ENCODE data around the gene CSAD. TPM values are rescaled to one million over a fixed set of nuclear protein-coding genes. Genes with fewer than 3 reads are reported as not detected.
A peak's percentile ranks its signal among the peaks of the same experiment; 100 is the strongest.

The CSAD gene
- total RNA-seq, 5 donors from 2014 or later (not counting 1 experiment from before 2014, with no cell fraction given) = 48.6 to 69.6 (median 62.3) TPM

DNA sequence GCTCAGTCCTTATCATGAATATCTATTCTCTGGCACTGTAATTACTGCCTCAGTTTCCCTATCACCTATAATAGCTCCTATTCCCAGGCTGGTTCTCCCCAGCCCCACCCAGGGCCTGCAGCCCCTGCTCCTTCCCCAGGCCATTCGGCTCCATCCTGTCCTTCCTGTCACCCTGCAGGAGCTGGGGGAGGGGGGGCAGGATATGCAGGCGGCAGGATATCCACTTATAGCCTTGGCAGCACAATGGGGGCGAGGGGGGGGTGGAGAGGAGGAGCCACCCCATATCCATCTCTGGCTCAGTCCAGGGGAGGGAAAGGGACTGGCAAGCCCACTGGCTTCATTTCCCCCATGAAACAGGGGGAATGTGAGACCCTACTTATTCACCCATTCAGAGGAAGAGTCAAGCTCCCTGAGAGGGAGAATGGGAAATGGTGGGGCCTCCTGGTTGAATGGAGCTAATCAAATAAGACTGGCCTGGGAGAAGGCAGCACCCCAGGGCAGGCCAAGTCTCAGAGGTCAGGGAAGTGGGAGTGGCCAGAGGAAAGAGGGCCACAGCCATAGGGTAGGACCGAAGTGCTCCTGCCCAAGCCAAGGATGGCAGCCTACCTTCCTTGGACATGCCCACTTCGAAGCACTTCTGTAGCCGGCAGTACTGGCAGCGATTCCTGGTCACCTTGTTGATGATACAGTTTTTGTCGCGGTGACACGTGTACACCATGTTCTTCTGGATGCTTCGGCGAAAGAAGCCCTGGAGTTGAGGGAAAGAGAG lies 34.1 kb upstream of the CSAD start:
- Mint-ChIP-seq H3K4me3 (no peak overlapping the region), H3K27me3 (no peaks in the 10 kb centered on the region), H3K36me3 (peaks cover 33% of the 10 kb centered on the region), H3K9me3 (no peaks in the 10 kb centered on the region), H3K4me1 (peaks cover 75 to 77% (median 77%) of the 10 kb centered on the region in 3 donors), H3K27ac (peak overlapping the region; percentile 91 to 93)
- H3K4me3 ChIP-seq (ENCODE audit: control insufficient read depth in 1 of 2, extremely low read depth in 1 of 2, low read length in 1 of 2) = no peak overlapping the region
- 87% methylated on average over 7 of the region's 12 CpGs for WGBS (ENCODE audit: insufficient coverage)
- no peak for DNase-seq
- POLR2A ChIA-PET = no interaction called here
- peaks cover 12 to 55% of the 10 kb centered on the region in 2 donors for H3K36me3 ChIP-seq (ENCODE audit: control insufficient read depth in 2 of 2, extremely low read depth in 1 of 2, insufficient read depth in 1 of 2, low read length in 1 of 2)
- CTCF ChIA-PET = interaction anchor here (0.8 to 5.0 kb wide), 14 partner anchors 32 to 130 kb away, joined by 3 to 34 read pairs (median 5); partner anchors contain the start of genes ESPL1 (in 2 of the 2) and AAAS (in 1 of the 2)
- no peak overlapping the region for H3K27ac ChIP-seq (ENCODE audit: low read length)
- H3K4me1 ChIP-seq (ENCODE audit: control insufficient read depth in 1 of 2, extremely low read depth in 1 of 2, insufficient read depth in 2 of 2, low read length in 2 of 2) = peaks cover 25 to 87% of the 10 kb centered on the region in 2 experiments
- no peaks in the 10 kb centered on the region for H3K27me3 ChIP-seq (replicated peaks in 1 of 2; ENCODE audit: control insufficient read depth in 2 of 2, extremely low read depth in 1 of 2, insufficient read depth in 2 of 2, low read length in 1 of 2)
- H3K9me3 ChIP-seq = no peaks in the 10 kb centered on the region
- no peak for ATAC-seq (replicated peaks in 1 of 4)

GRCh38 chr12:53214221-53214620 lies 33.5 kb upstream of the CSAD start:
- H3K27me3 ChIP-seq (replicated peaks in 1 of 2; ENCODE audit: control insufficient read depth in 2 of 2, extremely low read depth in 1 of 2, insufficient read depth in 2 of 2, low read length in 1 of 2) = no peaks in the 10 kb centered on the region
- peaks cover 29% of the 10 kb centered on the region for H3K36me3 Mint-ChIP-seq

DNA sequence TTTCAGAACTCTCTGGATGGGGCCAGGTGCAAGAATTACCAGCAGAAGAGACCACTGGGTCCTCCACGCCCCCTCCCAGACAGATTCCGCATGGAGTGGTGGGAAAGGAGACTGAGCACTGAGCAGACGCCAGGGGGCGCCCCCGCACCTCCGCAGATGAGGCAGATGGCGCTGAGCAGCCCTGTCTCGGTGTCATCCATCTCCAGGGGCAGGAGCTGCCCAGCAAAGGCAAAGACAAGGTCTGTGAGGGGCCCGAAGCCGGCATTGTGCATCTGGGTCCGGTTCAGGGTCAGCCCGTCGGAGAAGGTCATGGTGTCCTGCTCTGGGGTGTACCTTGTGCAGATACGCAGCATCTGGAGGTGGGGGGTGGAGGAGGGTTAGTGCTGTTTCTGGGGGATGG lies 32.6 kb upstream of the CSAD start:
- peak; percentile 65 to 82 (median 67) for ATAC-seq (replicated peaks in 1 of 4)
- POLR2A ChIA-PET = no interaction called here

More at GRCh38 chr12:53214221-53214620, 33.5 kb upstream of the CSAD start:
- Mint-ChIP-seq H3K27me3 (no peaks in the 10 kb centered on the region), H3K4me1 (peaks cover 76 to 78% (median 78%) of the 10 kb centered on the region in 3 donors), H3K4me3 (no peak overlapping the region), H3K27ac (peak overlapping the region; percentile 64 to 78), H3K9me3 (no peaks in the 10 kb centered on the region)
- WGBS (ENCODE audit: insufficient coverage) = 88% methylated on average over 3 of the region's 5 CpGs
- Histone ChIP-seq H3K4me3 (ENCODE audit: control insufficient read depth in 1 of 2, extremely low read depth in 1 of 2, low read length in 1 of 2) (no peak overlapping the region), H3K9me3 (no peaks in the 10 kb centered on the region), H3K4me1 (ENCODE audit: control insufficient read depth in 1 of 2, extremely low read depth in 1 of 2, insufficient read depth in 2 of 2, low read length in 2 of 2) (peaks cover 26 to 87% of the 10 kb centered on the region in 2 experiments), H3K36me3 (ENCODE audit: control insufficient read depth in 2 of 2, extremely low read depth in 1 of 2, insufficient read depth in 1 of 2, low read length in 1 of 2) (peaks cover 12 to 55% of the 10 kb centered on the region in 2 donors), H3K27ac (ENCODE audit: low read length) (no peak overlapping the region)
- POLR2A ChIA-PET = interaction anchor here in 1 of 2 donors (0.5 kb wide), 1 partner anchor 364 kb away, joined by 7 read pairs; no protein-coding TSS in a partner anchor
- ATAC-seq (replicated peaks in 1 of 4) = no peak
- DNase-seq = no peak
- CTCF ChIA-PET = interaction anchor here (0.6 to 5.0 kb wide), 27 partner anchors 12 to 408 kb away, joined by 3 to 34 read pairs (median 5); partner anchors contain the start of genes AAAS (in 2 of the 2), ESPL1 (in 2 of the 2) and PFDN5 (in 1 of the 2)

DNA sequence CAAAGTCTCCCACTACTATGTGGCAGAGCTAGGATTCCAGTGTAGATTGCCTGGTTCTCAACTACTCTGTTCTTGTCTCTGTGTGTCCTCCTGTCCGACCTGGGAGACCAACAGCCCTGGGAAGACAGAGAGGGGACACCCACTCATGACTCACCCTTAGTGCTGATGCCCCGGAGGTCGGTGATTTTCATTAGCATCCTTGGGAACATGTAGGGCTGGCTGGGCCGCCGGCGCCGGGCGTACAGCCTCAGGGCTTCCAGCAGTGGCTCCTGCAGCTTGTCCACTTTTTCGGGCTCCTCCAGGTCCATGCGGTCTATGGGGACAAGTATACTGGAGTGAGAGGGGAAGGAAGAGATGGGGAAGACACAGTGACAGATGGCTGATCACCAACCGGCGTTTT lies 32.2 kb upstream of the CSAD start:
- peak overlapping the region; percentile 64 to 78 for H3K27ac Mint-ChIP-seq
- no peak for ATAC-seq (replicated peaks in 1 of 4)
- no peak overlapping the region for H3K4me3 ChIP-seq (ENCODE audit: control insufficient read depth in 1 of 2, extremely low read depth in 1 of 2, low read length in 1 of 2)
- H3K27me3 ChIP-seq (replicated peaks in 1 of 2; ENCODE audit: control insufficient read depth in 2 of 2, extremely low read depth in 1 of 2, insufficient read depth in 2 of 2, low read length in 1 of 2) = no peaks in the 10 kb centered on the region
- no peak for DNase-seq
- WGBS (ENCODE audit: insufficient coverage) = 62% methylated on average over 7 of the region's 12 CpGs
- POLR2A ChIA-PET = no interaction called here
- H3K9me3 Mint-ChIP-seq = no peaks in the 10 kb centered on the region
- no peaks in the 10 kb centered on the region for H3K27me3 Mint-ChIP-seq
- no peaks in the 10 kb centered on the region for H3K9me3 ChIP-seq
- H3K36me3 Mint-ChIP-seq = peaks cover 28% of the 10 kb centered on the region
- peaks cover 31 to 87% of the 10 kb centered on the region in 2 experiments for H3K4me1 ChIP-seq (ENCODE audit: control insufficient read depth in 1 of 2, extremely low read depth in 1 of 2, insufficient read depth in 2 of 2, low read length in 2 of 2)
- peak overlapping the region; percentile 20 for H3K27ac ChIP-seq (ENCODE audit: low read length)
- H3K4me1 Mint-ChIP-seq = peaks cover 78 to 81% (median 79%) of the 10 kb centered on the region in 3 donors
- no peak overlapping the region for H3K4me3 Mint-ChIP-seq
- H3K36me3 ChIP-seq (ENCODE audit: control insufficient read depth in 2 of 2, extremely low read depth in 1 of 2, insufficient read depth in 1 of 2, low read length in 1 of 2) = peaks cover 12 to 55% of the 10 kb centered on the region in 2 donors
- CTCF ChIA-PET = interaction anchor here (0.6 to 5.0 kb wide), 14 partner anchors 39 to 1815 kb away, joined by 3 to 34 read pairs (median 7); partner anchors contain the start of genes ESPL1 (in 2 of the 2), AAAS (in 1 of the 2) and PFDN5 (in 1 of the 2)

More for the DNA sequence above, 32.6 kb upstream of the CSAD start:
- Histone ChIP-seq H3K27me3 (replicated peaks in 1 of 2; ENCODE audit: control insufficient read depth in 2 of 2, extremely low read depth in 1 of 2, insufficient read depth in 2 of 2, low read length in 1 of 2) (no peaks in the 10 kb centered on the region), H3K9me3 (no peaks in the 10 kb centered on the region), H3K4me3 (ENCODE audit: control insufficient read depth in 1 of 2, extremely low read depth in 1 of 2, low read length in 1 of 2) (no peak overlapping the region), H3K4me1 (ENCODE audit: control insufficient read depth in 1 of 2, extremely low read depth in 1 of 2, insufficient read depth in 2 of 2, low read length in 2 of 2) (peaks cover 31 to 87% of the 10 kb centered on the region in 2 experiments), H3K36me3 (ENCODE audit: control insufficient read depth in 2 of 2, extremely low read depth in 1 of 2, insufficient read depth in 1 of 2, low read length in 1 of 2) (peaks cover 12 to 55% of the 10 kb centered on the region in 2 donors), H3K27ac (ENCODE audit: low read length) (peak overlapping the region; percentile 20)
- peak; percentile 57 to 91 (median 78) for DNase-seq
- Mint-ChIP-seq H3K9me3 (no peaks in the 10 kb centered on the region), H3K36me3 (peaks cover 28% of the 10 kb centered on the region), H3K4me1 (peaks cover 78 to 81% (median 79%) of the 10 kb centered on the region in 3 donors), H3K4me3 (no peak overlapping the region), H3K27me3 (no peaks in the 10 kb centered on the region), H3K27ac (peak overlapping the region; percentile 64 to 78)
- 12% methylated on average over 12 of the region's 14 CpGs for WGBS (ENCODE audit: insufficient coverage)
- CTCF ChIA-PET = interaction anchor here (0.7 to 5.0 kb wide), 21 partner anchors 13 to 1816 kb away, joined by 3 to 34 read pairs (median 5); partner anchors contain the start of genes AAAS (in 2 of the 2), ESPL1 (in 2 of the 2) and PFDN5 (in 1 of the 2)

DNA sequence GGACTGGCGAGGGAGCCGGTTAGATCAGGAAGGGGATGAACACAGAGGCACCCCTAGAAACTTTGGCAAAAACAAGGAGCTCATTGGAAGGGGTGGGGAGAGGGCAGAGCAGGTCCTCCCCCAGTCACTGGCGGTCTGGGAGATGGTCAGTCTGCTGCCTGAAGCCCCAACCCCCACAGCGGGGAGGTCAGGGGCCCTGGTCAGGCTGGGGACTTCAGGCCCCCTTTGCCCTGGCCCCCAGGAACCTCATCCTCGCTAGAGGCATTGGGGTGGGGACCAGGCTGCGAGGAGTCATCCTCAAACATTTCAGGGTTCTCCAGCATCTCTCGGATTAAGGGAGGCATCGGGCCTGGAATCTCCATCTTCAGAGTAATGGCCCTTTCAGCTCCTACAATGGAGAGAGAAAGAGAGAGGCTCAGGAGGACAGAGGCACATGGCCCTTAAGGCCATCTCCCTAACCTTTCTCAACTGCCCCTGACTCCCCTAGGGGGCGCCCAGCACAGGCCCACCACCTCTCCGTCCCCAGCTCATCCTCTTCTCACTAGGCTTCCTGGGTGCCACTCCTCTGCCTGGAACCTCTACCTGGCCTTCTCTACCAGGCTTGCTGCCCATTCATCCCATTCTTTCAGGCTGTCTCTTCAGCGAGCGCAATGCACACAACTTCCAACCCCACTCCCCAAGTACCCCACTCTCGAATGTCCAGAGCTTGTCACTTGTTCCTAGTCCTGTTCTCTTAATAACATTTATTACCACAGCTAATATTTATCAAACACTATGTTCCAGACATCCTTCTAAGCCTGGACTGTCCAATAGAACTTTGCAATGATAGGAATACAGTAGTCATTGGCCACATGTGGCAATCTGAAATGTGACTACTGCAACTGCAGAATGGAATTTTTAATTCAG lies 31.0 kb upstream of the CSAD start:
- no peaks in the 10 kb centered on the region for H3K27me3 Mint-ChIP-seq
- H3K9me3 Mint-ChIP-seq = no peaks in the 10 kb centered on the region
- H3K36me3 ChIP-seq (ENCODE audit: control insufficient read depth in 2 of 2, extremely low read depth in 1 of 2, insufficient read depth in 1 of 2, low read length in 1 of 2) = peaks cover 12 to 55% of the 10 kb centered on the region in 2 donors
- ATAC-seq (replicated peaks in 1 of 4) = no peak
- H3K9me3 ChIP-seq = no peaks in the 10 kb centered on the region
- peak in 1 of 35 experiments; percentile 37 for DNase-seq
- H3K4me1 Mint-ChIP-seq = peaks cover 77 to 79% (median 77%) of the 10 kb centered on the region in 3 donors
- H3K4me3 ChIP-seq (ENCODE audit: control insufficient read depth in 1 of 2, extremely low read depth in 1 of 2, low read length in 1 of 2) = no peak overlapping the region
- H3K4me3 Mint-ChIP-seq = no peak overlapping the region
- H3K27ac Mint-ChIP-seq = peak overlapping the region; percentile 69 to 76
- POLR2A ChIA-PET = interaction anchor here in 1 of 2 donors (0.7 kb wide), 1 partner anchor 36 kb away, joined by 3 read pairs; no protein-coding TSS in a partner anchor
- no peak overlapping the region for H3K27ac ChIP-seq (ENCODE audit: low read length)
- peaks cover 30 to 86% of the 10 kb centered on the region in 2 experiments for H3K4me1 ChIP-seq (ENCODE audit: control insufficient read depth in 1 of 2, extremely low read depth in 1 of 2, insufficient read depth in 2 of 2, low read length in 2 of 2)
- 82% methylated on average over 5 of the region's 13 CpGs for WGBS (ENCODE audit: insufficient coverage)
- CTCF ChIA-PET = interaction anchor here (0.8 to 5.0 kb wide), 10 partner anchors 8 to 113 kb away, joined by 3 to 23 read pairs (median 5); partner anchors contain the start of genes ESPL1 (in 2 of the 2) and AAAS (in 1 of the 2)
- H3K27me3 ChIP-seq (replicated peaks in 1 of 2; ENCODE audit: control insufficient read depth in 2 of 2, extremely low read depth in 1 of 2, insufficient read depth in 2 of 2, low read length in 1 of 2) = no peaks in the 10 kb centered on the region
- H3K36me3 Mint-ChIP-seq = peaks cover 28% of the 10 kb centered on the region
